DOHH2 (cell line): Measurements from ENCODE around the gene CD52.

ENCODE experiments used
- EZH2phosphoT487 ChIP-seq: fragments of 200-600 bp; sonication (generic); IDR thresholded peaks from 2 replicates; pipeline ENCODE4 v1.6.1; 2017; ENCODE audit warnings: borderline replicate concordance, mild to moderate bottlenecking, antibody characterized with exemption, low read length, moderate library complexity, mixed read lengths
- TF ChIP-seq, protein P1 (sequence below): fragments of 200-600 bp; sonication (generic); IDR thresholded peaks from one replicate; pipeline ENCODE4 v1.5.1; 2014; ENCODE audit warnings: antibody characterized with exemption, mild to moderate bottlenecking, low read depth, low read length; ENCODE audit not compliant: poor library complexity, severe bottlenecking

DNA sequence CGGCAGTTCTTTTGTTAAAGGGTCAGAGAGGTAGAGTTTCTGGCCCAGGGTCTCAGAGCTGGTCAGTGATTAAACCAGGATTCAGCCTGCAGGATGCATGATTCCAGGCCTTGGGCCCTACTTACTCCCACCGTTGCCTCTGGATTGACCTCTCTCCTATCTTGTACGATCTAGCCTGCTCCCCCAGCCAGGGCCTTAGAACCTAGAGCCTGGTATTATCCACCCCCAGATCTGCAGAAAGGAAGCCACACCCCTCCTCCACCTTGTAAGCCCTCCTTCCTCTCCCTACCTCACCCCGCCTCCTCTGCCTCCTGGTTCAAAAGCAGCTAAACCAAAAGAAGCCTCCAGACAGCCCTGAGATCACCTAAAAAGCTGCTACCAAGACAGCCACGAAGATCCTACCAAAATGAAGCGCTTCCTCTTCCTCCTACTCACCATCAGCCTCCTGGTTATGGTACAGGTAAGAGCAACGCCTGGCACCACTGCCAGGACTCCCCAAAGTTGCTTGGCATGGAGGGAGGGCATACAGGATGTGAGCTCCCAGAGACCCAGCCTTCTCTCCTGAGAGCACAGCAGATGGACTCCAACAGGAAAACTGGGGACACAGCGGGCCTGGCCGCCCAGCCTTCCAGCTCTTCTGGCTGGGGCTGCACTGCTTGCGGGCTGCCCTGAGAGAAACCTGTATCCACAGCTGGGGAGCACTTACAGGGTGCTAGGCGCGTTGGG, at the start of gene CD52:
- TF ChIP-seq, protein P1, sequence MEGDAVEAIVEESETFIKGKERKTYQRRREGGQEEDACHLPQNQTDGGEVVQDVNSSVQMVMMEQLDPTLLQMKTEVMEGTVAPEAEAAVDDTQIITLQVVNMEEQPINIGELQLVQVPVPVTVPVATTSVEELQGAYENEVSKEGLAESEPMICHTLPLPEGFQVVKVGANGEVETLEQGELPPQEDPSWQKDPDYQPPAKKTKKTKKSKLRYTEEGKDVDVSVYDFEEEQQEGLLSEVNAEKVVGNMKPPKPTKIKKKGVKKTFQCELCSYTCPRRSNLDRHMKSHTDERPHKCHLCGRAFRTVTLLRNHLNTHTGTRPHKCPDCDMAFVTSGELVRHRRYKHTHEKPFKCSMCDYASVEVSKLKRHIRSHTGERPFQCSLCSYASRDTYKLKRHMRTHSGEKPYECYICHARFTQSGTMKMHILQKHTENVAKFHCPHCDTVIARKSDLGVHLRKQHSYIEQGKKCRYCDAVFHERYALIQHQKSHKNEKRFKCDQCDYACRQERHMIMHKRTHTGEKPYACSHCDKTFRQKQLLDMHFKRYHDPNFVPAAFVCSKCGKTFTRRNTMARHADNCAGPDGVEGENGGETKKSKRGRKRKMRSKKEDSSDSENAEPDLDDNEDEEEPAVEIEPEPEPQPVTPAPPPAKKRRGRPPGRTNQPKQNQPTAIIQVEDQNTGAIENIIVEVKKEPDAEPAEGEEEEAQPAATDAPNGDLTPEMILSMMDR, result no peak
- TF ChIP-seq EZH2phosphoT487, result no peak
